ENCODE data around the gene PLA2G2D.
A peak's percentile ranks its signal among the peaks of the same experiment; 100 is the strongest.

The PLA2G2D gene

GRCh38 chr1:20119347-20119746 is at the start of gene PLA2G2D:
TSS of gene PLA2G2D (minus strand) at chr1:20119536. CDS start at chr1:20119498, 38 bp downstream.
- no peak for DNase-seq

- no peak for DNase-seq
Observed at GRCh38 chr1:20168564-20169491, 49.5 kb upstream of the PLA2G2D start.

GRCh38 chr1:20167126-20167525 is 47.8 kb upstream of the PLA2G2D start:
- DNase-seq = no peak

- no peak for DNase-seq
Observed at GRCh38 chr1:20166051-20166450, 46.7 kb upstream of the PLA2G2D start.

GRCh38 chr1:20165522-20165951 is 46.2 kb upstream of the PLA2G2D start:
- no peak for DNase-seq

GRCh38 chr1:20164694-20165202 is 45.4 kb upstream of the PLA2G2D start:
- DNase-seq = no peak

GRCh38 chr1:20160034-20160433 is 40.7 kb upstream of the PLA2G2D start:
- DNase-seq = no peak

GRCh38 chr1:20158358-20159070 is 39.2 kb upstream of the PLA2G2D start:
- no peak for DNase-seq

- no peak for DNase-seq
Observed at GRCh38 chr1:20154301-20154831, 35.0 kb upstream of the PLA2G2D start.

GRCh38 chr1:20153000-20153418 is 33.7 kb upstream of the PLA2G2D start:
- DNase-seq = no peak

GRCh38 chr1:20152599-20152930 is 33.2 kb upstream of the PLA2G2D start:
- no peak for DNase-seq

GRCh38 chr1:20151906-20152598 is 32.7 kb upstream of the PLA2G2D start:
- peak; percentile 79 for DNase-seq

- DNase-seq = no peak
Observed at GRCh38 chr1:20150969-20151368, 31.6 kb upstream of the PLA2G2D start.

GRCh38 chr1:20150326-20150705 is 31.0 kb upstream of the PLA2G2D start:
- no peak for DNase-seq

- DNase-seq = no peak
Observed at GRCh38 chr1:20149601-20150325, 30.4 kb upstream of the PLA2G2D start.

- no peak for DNase-seq
Observed at GRCh38 chr1:20148571-20149500, 29.5 kb upstream of the PLA2G2D start.

- no peak for DNase-seq
Observed at GRCh38 chr1:20147846-20148570, 28.7 kb upstream of the PLA2G2D start.

GRCh38 chr1:20143734-20144565 is 24.6 kb upstream of the PLA2G2D start:
- DNase-seq = no peak

GRCh38 chr1:20143318-20143717 is 24.0 kb upstream of the PLA2G2D start:
- no peak for DNase-seq
